NCI-H1092 (cell line): ENCODE data around the gene REEP1.
"Not testable (repeated sequence)": the region's sequence is repeated elsewhere in the genome, so short reads cannot be mapped to it uniquely, and the experiment has no call there.

Experiments
- DNase-seq: peaks from one replicate; lab custom pipeline; 2025; lab: John Stamatoyannopoulos, UW

Gene REEP1

GRCh38 chr2:86283411-86284030 is 53.9 kb downstream of the REEP1 start:
- DNase-seq, result no peak

- DNase-seq, result no peak
Observed at GRCh38 chr2:86281066-86281700, 56.2 kb downstream of the REEP1 start.

DNA sequence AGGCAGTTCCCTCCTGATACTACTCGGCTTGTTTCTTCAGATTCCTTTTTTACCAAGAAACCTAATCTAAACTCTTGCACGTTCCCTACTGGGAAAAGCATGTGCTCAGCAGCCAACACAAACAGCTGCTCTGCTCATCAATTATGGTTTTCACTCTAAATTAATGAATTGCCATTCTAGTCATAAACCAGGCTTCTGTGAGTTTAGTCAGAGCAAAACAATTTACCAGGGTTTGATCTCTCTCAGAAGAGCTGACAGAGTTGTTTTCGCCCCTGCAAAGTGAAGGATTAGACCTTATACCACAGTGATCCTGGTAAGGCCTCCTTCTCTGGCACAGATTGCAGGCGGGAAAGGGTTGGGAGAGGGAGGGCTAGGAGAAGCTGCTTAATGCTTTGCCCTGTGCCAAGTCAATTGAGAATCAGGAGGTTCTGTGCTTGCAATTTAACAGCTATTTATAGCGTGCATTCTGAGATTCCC is 57.2 kb downstream of the REEP1 start:
- DNase-seq, result no peak

DNA sequence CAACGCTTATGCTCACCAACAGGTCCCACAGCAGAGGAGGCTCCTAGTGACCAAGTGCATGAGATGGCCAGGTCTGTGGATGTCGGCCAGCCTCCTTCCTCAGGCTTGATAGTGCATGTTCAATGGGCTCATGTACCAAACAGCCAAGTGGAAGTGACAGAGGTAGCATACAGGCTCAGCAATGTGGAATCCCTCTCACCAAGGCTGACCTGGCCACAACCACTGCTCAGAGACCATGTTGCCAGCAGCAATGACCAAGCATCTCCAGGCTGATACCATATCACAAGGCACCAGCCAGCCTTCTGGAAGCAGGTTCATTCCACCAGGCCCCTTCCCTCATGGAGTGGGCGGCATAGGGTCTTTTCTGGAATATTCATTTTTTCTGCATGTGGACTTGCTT is 61.5 kb downstream of the REEP1 start:
- no peak for DNase-seq

GRCh38 chr2:86275384-86275799 is 62.0 kb downstream of the REEP1 start:
- no peak for DNase-seq

DNA sequence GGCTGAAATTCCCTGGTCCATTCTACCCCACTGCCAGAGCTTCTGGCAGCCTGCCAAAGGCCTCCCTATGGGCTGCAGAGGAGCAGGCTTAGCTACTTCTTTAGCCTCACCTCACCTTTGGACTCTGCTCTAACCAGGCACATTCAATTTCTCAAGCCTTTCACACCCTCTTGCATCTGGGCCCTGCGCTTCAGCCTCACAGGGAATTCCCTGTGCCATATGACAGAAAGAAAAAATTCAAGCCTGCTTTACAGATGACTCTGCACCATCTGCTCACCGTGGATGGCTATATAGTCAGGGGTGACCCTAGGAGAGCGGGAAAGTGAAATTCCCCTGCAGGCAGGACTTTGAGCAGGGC is 62.5 kb downstream of the REEP1 start:
- DNase-seq, result no peak

- DNase-seq, result no peak
Observed at GRCh38 chr2:86274265-86274917, 63.0 kb downstream of the REEP1 start.

- no peak for DNase-seq
Observed at GRCh38 chr2:86272111-86272510, 65.3 kb downstream of the REEP1 start.

- no peak for DNase-seq
Observed at GRCh38 chr2:86271248-86271647, 66.2 kb downstream of the REEP1 start.

DNA sequence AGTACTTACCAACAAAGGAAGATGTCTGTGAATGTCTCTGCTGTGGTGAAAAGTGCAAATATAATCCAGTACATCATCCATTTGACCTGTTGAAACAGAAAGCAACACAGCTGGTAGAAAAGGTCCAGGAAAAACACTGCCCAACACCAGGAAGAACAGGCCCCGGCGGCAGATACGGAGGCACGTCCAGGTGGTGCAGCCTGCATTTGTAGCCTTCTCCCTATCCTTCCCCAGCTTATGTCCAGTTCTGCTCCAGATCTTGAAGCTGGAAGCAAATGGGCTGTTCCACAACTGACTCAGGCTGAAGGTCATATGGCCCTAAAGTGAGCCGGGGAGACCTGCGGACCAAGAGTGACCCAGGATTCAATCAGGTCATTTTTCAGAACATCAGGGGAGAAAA is 73.5 kb downstream of the REEP1 start:
- DNase-seq, result no peak

DNA sequence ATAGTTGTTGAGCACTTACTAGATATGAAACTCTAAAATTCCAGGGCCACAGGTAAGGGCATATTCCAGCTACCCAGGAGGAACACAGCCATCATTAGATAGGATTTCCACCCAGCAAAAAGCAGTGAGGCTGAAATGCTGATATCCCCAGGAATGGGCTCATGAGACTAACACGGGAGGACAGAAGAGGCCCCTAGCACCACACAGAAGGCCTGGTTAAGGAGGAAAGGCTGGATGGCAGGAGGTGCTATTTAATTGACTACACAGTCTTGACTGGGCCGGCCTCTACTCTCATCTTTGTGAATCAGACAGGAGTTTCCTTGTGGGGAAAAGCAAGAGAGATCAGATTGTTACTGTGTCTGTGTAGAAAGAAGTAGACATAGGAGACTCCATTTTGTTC is 76.4 kb downstream of the REEP1 start:
- DNase-seq, result no peak

DNA sequence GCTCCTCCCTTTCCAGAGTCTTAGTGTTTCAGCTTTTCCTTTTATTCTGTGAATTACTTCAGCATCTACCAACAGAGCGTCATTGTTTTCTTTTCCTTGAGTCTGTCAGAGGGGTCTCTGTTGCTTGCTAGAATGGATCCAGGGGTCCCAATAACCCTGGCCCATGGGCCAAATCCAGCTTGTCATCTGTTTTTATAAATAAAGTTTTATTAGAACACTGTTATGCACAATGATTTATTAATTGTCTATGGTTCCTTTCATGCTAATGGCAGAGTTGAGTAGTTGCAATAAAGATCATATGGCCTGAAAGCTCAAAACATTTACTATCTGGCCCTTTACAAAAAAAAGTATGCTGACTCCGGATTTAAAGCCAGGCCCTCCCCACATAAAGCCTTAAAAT is 79.3 kb downstream of the REEP1 start:
- no peak for DNase-seq

DNA sequence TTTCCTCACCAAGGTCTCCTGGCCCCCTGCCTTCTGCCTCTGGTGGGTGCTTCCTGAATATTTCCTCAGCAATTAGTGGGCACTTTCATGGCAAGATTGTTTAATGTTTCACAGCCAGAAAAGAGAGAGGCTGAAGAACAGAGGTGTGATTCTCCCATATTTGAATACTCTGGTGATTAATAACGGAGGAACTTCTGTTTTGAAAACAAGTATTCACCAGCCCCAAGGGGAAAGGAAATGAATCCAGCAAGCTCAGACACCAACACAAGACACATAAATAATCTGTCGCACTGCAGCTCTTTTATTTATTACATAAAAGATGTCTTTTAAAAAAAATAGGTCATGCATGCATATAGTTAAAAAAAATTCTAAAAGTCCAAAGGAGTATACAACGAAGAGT is 80.4 kb downstream of the REEP1 start:
- no peak for DNase-seq

- DNase-seq, result no peak
Observed at GRCh38 chr2:86256300-86256699, 81.1 kb downstream of the REEP1 start.

- peak; percentile 10 for DNase-seq
Observed at GRCh38 chr2:86254576-86255538, 82.6 kb downstream of the REEP1 start.

DNA sequence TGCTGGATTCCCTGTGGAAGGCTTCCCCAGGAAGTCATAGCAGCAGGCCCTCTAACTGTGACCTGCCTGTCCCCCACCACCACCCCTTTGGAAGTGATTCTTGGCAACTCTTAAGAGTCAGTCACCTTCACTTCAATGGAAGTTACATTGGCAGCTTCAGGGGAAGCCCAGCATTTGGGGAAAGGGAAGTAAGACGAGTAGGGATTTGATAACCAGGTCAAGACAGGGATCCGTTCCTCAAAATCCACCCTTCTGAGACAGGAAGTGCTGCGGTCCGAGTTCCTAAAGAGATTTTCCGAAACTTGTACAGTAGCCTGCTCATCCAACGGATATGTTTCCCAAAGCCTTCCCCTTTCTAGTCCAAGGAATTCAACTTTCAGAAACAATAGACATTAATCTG is 84.0 kb downstream of the REEP1 start:
- DNase-seq, result no peak

DNA sequence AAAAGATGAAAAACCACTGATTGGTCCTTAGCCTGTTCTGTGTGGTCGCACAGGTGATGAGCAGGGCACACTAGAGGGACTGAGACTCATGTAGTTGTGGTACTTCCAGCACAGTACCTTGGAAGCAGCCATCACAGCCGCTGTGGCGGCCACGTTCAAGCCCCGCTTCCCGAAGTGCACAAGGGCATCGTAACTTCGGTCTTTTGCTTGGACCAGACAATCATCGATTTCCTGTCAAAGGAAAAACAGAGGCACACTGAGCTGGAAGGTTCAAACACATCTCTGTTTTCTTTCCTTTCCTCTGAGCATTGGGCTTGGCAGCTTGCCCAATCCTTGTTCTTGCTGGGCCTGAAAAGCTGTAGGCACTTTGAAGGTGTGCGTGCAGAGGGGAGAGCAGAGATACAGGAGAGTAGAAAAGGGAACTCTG is 85.6 kb downstream of the REEP1 start:
- no peak for DNase-seq

DNA sequence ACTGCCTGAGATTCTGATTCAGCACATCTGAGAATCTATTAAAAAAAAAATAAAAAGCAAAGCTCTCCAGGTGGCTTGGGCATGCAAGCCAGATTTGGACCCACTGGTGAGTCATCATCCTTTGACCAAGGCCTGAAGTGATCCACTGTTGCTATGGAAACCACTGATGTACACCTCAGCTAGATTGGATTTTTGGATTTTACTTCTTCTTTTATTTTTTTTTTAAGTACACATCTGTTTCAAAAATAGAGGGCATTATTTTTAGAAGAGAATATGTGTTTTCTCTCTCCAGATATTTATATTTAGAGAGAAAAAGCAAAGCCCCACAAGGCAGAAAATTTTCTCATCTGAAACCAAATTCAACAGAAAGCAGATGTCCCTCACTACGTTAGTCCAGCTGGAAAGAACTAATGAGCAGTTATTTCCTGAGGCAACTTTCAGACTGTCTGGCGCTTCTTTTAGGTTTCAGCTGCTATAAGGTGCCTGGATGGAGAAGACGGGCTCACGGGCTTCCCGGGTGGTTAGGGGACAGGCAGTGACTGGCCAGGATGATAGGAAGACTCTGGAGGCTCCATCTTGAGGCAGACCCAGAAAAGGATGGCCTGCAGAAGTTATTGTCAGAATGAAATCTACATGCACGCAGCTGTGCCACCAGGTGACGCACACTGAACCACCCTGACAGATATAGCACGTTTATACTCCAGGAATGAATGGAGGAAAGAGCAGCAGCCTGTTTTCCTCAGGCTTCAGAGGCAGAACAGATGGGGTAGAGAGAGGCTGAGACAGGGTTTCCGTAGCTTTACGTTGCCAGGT is 87.6 kb downstream of the REEP1 start:
- peak; percentile 6 for DNase-seq

DNA sequence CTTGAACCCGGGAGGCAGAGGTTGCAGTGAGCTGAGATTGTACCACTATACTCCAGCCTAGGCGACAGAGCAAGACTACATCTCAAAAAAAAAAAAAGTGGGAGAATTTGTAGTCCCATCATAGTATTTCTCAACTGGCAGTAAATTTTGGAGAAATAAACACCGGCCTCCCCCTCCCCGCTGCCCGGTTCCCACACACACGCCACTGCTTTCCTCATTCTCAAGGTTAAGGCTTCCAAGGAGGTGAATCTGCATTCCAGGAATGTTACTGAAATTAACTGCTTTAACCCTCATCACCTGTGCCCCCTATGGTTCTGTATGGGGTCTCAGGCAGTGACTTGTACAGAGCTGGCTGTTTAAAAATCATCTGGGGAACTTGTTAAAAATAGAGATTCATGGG is 88.2 kb downstream of the REEP1 start:
- no peak for DNase-seq

DNA sequence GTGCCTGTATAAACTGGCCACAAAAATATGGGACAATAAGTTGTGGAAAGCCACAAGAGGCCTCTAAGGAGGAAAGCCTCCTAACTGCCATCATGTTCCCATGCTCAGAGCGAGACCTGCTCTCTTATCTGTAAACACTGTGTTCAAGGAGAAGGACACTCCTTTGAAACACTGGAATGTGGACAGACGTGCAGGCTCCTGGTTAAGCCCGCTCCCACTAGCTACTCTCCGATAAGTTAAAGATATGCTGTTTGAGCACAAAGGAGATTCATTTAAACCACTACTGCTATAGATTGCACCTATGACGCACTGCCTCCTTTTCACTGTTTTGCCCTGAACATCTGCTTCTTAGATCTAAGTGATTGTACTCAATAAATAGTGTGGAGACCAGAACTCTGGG is 92.2 kb downstream of the REEP1 start:
- DNase-seq, result not testable (repeated sequence)

- not testable (repeated sequence) for DNase-seq
Observed at GRCh38 chr2:86244781-86245180, 92.6 kb downstream of the REEP1 start.
